KMS-11 (cell line): ENCODE results near the gene TFAP2D.

ENCODE experiments used
- H2AFZ ChIP-seq: fragments of 200-600 bp; sonication (generic); 2 replicates; pipeline ENCODE4 v1.6.1; 2016; ENCODE audit warnings: antibody characterized with exemption, mixed run types, low read depth
- H3K27ac ChIP-seq: fragments of 200-600 bp; sonication (generic); 2 replicates; pipeline ENCODE4 v1.6.1; 2016; ENCODE audit warnings: mild to moderate bottlenecking, mixed run types
- H3K27me3 ChIP-seq: fragments of 200-600 bp; sonication (generic); 2 replicates; pipeline ENCODE4 v1.6.1; 2017; ENCODE audit warnings: mild to moderate bottlenecking, low read depth, mixed run types, moderate library complexity; ENCODE audit not compliant: insufficient read depth
- H3K36me3 ChIP-seq: fragments of 200-600 bp; sonication (generic); 2 replicates; pipeline ENCODE4 v1.6.1; 2017; ENCODE audit warnings: mild to moderate bottlenecking, mixed run types; ENCODE audit not compliant: insufficient read depth
- H3K4me1 ChIP-seq: fragments of 200-600 bp; sonication (generic); 2 replicates; pipeline ENCODE4 v1.6.1; 2016; ENCODE audit warnings: mild to moderate bottlenecking, low read depth, mixed run types; ENCODE audit not compliant: poor library complexity, severe bottlenecking
- H3K4me2 ChIP-seq: fragments of 200-600 bp; sonication (generic); 2 replicates; pipeline ENCODE4 v1.7.0; 2016; ENCODE audit warnings: mild to moderate bottlenecking, mixed run types
- H3K4me3 ChIP-seq: fragments of 200-600 bp; sonication (generic); IDR thresholded peaks from 2 replicates; pipeline ENCODE4 v1.6.1; 2017; ENCODE audit warnings: low read depth, low read length, mixed read lengths; ENCODE audit not compliant: insufficient read depth
- H3K79me2 ChIP-seq: fragments of 200-600 bp; sonication (generic); 2 replicates; pipeline ENCODE4 v1.6.1; 2016; ENCODE audit warnings: low read depth, mixed run types; ENCODE audit not compliant: insufficient read depth
- H3K9ac ChIP-seq: fragments of 200-600 bp; sonication (generic); 2 replicates; pipeline ENCODE4 v1.6.1; 2016; ENCODE audit warnings: mild to moderate bottlenecking, mixed run types
- H4K20me1 ChIP-seq: fragments of 200-600 bp; sonication (generic); 2 replicates; pipeline ENCODE4 v1.6.1; 2016; ENCODE audit warnings: mild to moderate bottlenecking, mixed run types; ENCODE audit not compliant: insufficient read depth
- CTCF ChIP-seq: fragments of 200-600 bp; sonication (generic); conservative IDR thresholded peaks from 2 replicates; pipeline ENCODE4 v1.6.1; 2017; ENCODE audit warnings: low read depth, mild to moderate bottlenecking, antibody characterized with exemption, low read length, moderate library complexity, mixed read lengths

TFAP2D gene

GRCh38 chr6:50714487-50715379, 1.4 kb downstream of the TFAP2D start:
- no peaks in the 10 kb centered on the region for H3K79me2 ChIP-seq
- no peaks in the 10 kb centered on the region for H4K20me1 ChIP-seq
- no peak for TF ChIP-seq CTCF
- no peaks in the 10 kb centered on the region for H3K27me3 ChIP-seq
- H3K27ac ChIP-seq = no peak overlapping the region
- no peaks in the 10 kb centered on the region for H3K36me3 ChIP-seq
- no peak overlapping the region for H3K9ac ChIP-seq
- H3K4me1 ChIP-seq = no peaks in the 10 kb centered on the region
- no peak overlapping the region for H2AFZ ChIP-seq
- no peak overlapping the region for H3K4me2 ChIP-seq
- H3K4me3 ChIP-seq = no peak overlapping the region

GRCh38 chr6:50716899-50717509, 3.7 kb downstream of the TFAP2D start:
- no peak overlapping the region for H3K4me2 ChIP-seq
- no peaks in the 10 kb centered on the region for H3K4me1 ChIP-seq

GRCh38 chr6:50717734-50718457, 4.6 kb downstream of the TFAP2D start:
- H3K4me2 ChIP-seq = no peak overlapping the region
- no peaks in the 10 kb centered on the region for H3K79me2 ChIP-seq
- no peak overlapping the region for H2AFZ ChIP-seq
- no peak for TF ChIP-seq CTCF
- H3K4me1 ChIP-seq = no peaks in the 10 kb centered on the region
- H3K27ac ChIP-seq = no peak overlapping the region
- H3K27me3 ChIP-seq = no peaks in the 10 kb centered on the region
- H3K4me3 ChIP-seq = no peak overlapping the region
- H4K20me1 ChIP-seq = no peaks in the 10 kb centered on the region
- H3K36me3 ChIP-seq = no peaks in the 10 kb centered on the region
- H3K9ac ChIP-seq = no peak overlapping the region

More at GRCh38 chr6:50716899-50717509, 3.7 kb downstream of the TFAP2D start:
- no peaks in the 10 kb centered on the region for H3K36me3 ChIP-seq
- H3K9ac ChIP-seq = no peak overlapping the region
- no peak overlapping the region for H2AFZ ChIP-seq
- TF ChIP-seq CTCF = no peak
- no peak overlapping the region for H3K27ac ChIP-seq
- no peaks in the 10 kb centered on the region for H3K27me3 ChIP-seq
- H3K79me2 ChIP-seq = no peaks in the 10 kb centered on the region
- no peaks in the 10 kb centered on the region for H4K20me1 ChIP-seq
- H3K4me3 ChIP-seq = no peak overlapping the region

GRCh38 chr6:50718566-50718965, 5.2 kb downstream of the TFAP2D start:
- no peak overlapping the region for H3K4me2 ChIP-seq
- H2AFZ ChIP-seq = no peak overlapping the region
- no peak overlapping the region for H3K27ac ChIP-seq
- H3K79me2 ChIP-seq = no peaks in the 10 kb centered on the region
- H3K4me3 ChIP-seq = no peak overlapping the region
- no peaks in the 10 kb centered on the region for H3K36me3 ChIP-seq
- no peak overlapping the region for H3K9ac ChIP-seq
- H3K4me1 ChIP-seq = no peaks in the 10 kb centered on the region
- TF ChIP-seq CTCF = no peak
- no peaks in the 10 kb centered on the region for H4K20me1 ChIP-seq
- H3K27me3 ChIP-seq = no peaks in the 10 kb centered on the region
